GM19395 (cell line): ENCODE measurements around the gene GALNTL6.
"Not testable (repeated sequence)": the region's sequence is repeated elsewhere in the genome, so short reads cannot be mapped to it uniquely, and the experiment has no call there.

ENCODE experiments used
- ATAC-seq: cut with Tn5 transposase; IDR thresholded peaks from one replicate; pipeline ENCODE4 v1.9.1; 2021; ENCODE audit warnings: mild to moderate bottlenecking, moderate library complexity; ENCODE audit not compliant: unreplicated experiment

Gene GALNTL6

DNA sequence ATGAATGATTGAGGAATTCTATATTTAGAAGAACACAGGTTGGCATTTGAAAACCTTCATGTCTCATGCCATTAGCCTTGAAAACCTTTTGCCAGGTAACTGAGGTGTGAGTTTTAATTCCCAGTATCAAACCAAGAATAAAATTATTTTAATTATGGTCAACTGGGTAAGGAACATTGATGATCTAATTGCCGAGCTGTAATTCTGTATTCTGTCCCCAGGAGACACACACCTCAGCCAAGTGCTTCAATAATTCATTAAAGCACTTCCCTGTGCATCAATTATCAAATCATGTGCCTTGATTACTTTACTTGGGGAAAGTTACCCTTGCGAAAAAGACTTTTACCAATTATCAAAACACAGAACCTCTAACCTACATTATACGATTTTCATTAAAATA, 1023.5 kb downstream of the GALNTL6 start:
- no peak for ATAC-seq

DNA sequence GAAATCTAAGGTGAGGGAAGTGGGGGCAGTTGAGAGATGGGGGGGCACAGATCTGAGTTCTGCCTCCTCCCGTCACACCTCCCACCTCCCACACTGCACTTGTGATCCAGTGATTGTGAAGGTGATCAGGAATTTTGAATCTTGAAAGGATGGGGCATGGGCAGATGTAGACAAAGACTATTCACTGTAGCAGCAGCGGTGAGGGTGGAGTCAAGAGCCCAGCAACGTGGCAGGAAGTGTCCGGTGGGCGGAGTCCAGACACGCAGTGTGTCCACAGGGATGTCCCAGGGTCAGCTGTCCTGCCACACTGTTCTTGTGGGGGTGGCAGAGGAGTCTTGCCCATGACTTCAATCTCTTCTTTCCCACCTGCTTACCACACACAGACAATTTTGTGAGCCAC, 1024.9 kb downstream of the GALNTL6 start:
- ATAC-seq = no peak

DNA sequence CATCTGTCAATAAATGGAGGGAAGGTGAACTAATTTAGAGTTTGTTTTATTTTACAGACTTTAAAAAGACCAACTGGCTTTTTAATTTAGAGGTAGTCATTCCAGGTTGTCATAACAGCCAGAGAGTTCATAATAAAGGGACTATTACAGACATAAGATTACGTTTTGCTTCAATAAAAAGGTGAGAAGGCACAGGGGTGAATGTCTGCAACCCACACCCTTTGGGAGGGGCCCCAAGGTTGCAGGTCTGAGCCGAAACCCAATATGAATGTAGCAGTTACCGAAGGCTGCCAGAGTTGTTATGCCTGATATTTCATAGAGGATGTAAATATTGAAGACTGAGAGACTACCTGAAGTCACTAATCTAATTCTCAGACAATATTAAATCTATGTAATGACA, 1025.7 kb downstream of the GALNTL6 start:
- ATAC-seq = no peak

- ATAC-seq = no peak
Measured at GRCh38 chr4:172842779-172843178, 1029.6 kb downstream of the GALNTL6 start.

DNA sequence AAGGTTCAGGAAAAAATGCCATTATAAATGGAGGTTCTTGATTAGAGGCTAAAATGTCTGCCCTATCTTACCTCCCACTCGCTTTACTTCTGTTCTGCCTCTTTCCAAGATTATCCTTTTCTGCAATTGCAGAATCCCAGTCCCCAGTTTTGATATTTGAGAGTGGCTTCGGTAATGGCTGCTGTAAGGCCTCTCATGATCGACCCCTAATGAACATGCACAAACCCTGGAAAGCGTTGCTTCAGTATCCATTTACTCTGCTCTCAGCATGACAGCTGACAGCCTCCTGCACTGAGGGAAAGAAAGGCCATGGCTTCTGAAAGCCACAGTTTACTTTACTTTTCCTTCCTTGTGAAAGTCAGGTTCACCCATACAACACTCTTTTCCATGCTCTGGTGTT, 1030.0 kb downstream of the GALNTL6 start:
- no peak for ATAC-seq

DNA sequence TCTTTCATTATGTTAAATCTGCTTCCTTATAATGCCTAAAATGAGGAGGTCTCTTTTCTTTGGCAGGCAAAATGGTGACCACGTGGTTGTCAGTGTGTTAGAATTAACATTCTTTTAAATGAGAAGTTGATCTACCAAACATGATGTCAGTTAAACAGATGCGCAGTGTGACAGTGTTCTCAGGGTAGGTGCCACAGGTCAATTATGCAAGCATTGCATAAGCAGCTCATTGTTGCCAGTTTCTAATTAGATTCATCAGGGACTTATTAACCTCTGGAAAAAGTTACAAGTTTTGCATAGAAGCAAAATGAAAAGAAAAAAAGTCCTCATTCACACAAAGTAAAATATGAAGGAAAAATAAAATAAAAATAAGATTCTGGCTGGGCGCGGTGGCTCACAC, 1031.4 kb downstream of the GALNTL6 start:
- ATAC-seq = no peak

- ATAC-seq = no peak
Measured at GRCh38 chr4:172845281-172845680, 1032.1 kb downstream of the GALNTL6 start.

DNA sequence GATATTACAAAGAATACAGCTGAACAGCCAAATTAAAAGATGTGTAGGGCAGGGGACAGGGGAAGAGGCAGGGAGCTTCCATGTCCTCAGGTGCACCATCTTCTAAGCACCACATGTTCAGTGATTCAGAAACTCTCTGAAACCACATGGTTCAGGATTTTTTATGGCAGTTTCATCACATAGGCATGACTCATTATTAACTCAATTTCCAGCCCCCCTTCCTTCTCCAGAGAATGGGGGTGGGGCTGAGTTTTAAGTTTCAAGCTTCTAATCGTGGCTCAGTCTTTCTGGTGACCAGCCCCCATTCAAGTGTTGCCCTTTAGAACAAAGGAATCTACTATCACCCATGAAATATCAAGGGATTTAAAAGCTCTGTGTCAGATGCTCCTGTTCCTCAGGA, 1037.6 kb downstream of the GALNTL6 start:
- no peak for ATAC-seq

- ATAC-seq = no peak
Measured at GRCh38 chr4:172851534-172851933, 1038.3 kb downstream of the GALNTL6 start.

- ATAC-seq = no peak
Measured at GRCh38 chr4:172857026-172857425, 1043.8 kb downstream of the GALNTL6 start.

DNA sequence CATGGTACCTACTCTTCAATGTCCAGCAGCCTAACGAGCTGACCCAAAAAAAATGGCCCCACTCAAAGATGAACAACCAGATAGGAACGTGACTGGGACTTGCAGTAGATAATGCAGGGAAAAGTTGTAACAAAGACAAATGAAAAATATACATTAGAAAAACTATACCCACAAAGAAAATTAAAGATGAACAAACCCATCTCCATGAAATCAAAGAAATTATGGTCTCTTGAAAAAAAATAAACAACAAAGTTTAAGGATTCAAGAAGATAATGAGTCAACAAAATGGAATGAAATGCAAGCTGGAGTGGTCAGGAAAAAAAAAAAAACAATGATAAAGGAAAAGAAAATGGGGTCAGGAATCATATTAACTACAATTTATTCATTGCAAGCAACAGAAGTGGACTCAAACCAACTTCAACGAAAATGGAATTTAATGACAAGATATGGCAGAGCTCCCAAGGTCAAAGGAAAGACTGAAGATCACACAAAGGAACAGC, 1045.6 kb downstream of the GALNTL6 start:
- ATAC-seq = no peak

GRCh38 chr4:172865103-172865502, 1051.9 kb downstream of the GALNTL6 start:
- no peak for ATAC-seq

- no peak for ATAC-seq
Measured at GRCh38 chr4:172865531-172866127, 1052.4 kb downstream of the GALNTL6 start.

DNA sequence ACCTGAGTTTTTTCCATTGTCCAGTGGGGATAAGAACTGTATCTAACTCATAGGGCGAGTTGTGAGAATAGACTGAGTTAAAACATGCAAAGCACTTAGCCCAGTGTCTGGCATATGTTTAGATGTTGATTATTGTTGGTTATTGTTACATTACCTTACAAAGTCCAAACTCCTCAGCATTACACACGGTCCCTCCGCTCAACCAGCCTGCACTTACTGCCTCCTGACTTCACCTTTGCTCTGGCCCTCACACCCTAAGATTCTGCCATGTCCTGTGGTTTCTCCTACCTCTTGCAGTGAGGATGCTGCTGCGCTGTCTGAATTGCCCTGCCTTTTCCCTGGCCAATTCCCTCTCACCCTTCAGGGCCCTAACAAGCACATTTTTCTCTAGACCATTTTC, 1053.2 kb downstream of the GALNTL6 start:
- ATAC-seq = no peak

GRCh38 chr4:172867835-172868234, 1054.6 kb downstream of the GALNTL6 start:
- ATAC-seq = no peak

DNA sequence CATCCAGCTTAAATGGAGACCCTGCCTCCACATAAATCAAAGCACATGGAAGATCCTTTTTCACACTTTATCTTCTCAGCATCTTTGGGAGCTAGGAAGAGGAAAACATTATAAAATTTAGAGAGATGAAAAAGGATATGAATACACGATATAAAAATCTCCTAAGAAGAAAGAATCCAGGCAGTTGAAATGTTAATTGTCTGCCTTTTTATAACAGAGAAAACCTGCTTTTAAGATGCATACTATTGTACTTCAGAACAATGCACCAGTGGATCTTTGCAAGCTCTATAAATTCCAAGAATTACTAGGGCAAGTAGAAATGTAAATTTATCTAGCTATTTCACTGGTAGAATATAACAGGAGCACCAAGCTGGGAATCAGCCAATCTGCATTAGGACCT, 1055.1 kb downstream of the GALNTL6 start:
- no peak for ATAC-seq

DNA sequence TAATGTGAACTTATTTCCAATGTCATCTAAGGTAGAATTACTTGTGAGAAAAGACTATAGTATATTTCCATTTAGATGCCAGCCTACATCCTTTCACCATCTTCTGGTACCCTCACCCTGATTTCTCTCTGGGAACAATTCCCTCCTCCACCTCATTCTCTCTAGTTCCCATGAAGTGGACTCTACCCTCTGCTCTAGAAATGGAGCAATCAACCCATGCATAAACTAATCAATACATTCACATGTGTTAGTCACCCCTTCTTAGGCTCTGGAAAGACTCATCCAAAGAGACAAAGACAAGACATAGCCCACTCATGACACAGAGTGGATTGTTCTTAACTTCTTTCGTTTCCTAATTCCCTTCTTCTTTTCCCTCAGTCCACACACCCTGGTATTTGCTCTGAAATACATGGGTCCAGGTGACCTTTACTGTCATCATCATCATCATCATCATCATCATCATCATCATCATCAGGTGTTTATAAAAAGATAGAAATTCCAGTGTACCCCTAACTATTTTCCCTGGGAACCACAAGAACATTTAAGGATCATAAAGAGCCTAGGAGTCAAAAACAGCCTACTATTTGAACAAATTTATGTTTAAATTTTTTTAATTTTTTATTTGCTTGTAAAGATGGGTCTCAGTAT, 1056.5 kb downstream of the GALNTL6 start:
- no peak for ATAC-seq

GRCh38 chr4:172871381-172871780, 1058.2 kb downstream of the GALNTL6 start:
- no peak for ATAC-seq

GRCh38 chr4:172874944-172875343, 1061.7 kb downstream of the GALNTL6 start:
- ATAC-seq = no peak

GRCh38 chr4:172876394-172876793, 1063.2 kb downstream of the GALNTL6 start:
- ATAC-seq = no peak

GRCh38 chr4:172881645-172882044, 1068.4 kb downstream of the GALNTL6 start:
- ATAC-seq = no peak

GRCh38 chr4:172887358-172887757, 1074.2 kb downstream of the GALNTL6 start:
- not testable (repeated sequence) for ATAC-seq

DNA sequence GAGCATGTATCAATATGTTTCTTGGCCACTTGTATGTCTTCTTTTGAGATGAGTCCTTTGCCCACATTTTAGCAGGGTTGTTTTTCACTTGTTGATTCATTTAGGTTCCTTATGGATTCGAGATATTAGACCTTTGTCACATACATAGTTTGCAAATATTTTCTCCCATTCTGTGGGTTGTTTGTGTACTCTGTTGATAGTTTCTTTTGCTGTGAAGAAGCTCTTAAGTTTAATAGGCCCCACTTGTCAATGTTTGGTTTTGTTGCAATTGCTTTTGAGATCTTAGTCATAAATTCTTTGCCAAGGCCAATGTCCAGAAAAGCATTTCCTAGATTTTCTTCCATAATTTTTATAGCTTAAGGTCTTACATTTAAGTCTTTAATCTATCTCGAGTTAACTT, 1074.8 kb downstream of the GALNTL6 start:
- no peak for ATAC-seq
